ENCODE data around the gene LILRA6.

Gene LILRA6

DNA sequence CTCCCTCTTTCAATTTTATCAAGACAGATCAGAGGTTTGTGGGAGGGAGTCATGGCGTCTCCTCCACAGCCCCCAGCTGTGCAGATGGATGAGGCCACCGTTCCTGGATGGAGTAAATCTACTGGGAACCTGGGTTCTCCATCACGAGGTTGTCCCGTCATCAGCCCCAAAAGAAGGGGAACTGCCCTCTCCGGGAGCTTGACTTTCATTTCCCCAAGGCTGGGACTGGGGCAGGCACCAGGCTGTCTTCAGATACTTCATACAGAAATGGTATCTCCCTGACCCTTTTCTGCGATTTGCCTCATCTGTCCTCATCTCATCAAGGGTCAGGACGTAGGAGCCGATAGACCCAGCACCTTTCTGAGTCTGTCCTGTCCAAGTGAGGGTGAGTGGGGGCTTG is 28.5 kb upstream of the LILRA6 start:
- no peaks in the 10 kb centered on the region for H3K27me3 ChIP-seq (ENCODE audit: insufficient read depth, low read length, poor library complexity, severe bottlenecking)

GRCh38 chr19:54268936-54269335 is 26.3 kb upstream of the LILRA6 start:
- H4K20me1 ChIP-seq (ENCODE audit: insufficient read depth, low read length, poor library complexity, severe bottlenecking): no peaks in the 10 kb centered on the region
- no peaks in the 10 kb centered on the region for H3K27me3 ChIP-seq (ENCODE audit: insufficient read depth, low read length, poor library complexity, severe bottlenecking)
- no peaks in the 10 kb centered on the region for H3K9me3 ChIP-seq (ENCODE audit: insufficient read depth, low read depth, low read length)
- no peak overlapping the region for H3K4me3 ChIP-seq (ENCODE audit: low read length, poor library complexity, severe bottlenecking)
- H3K79me2 ChIP-seq (ENCODE audit: insufficient read depth, low read length): no peaks in the 10 kb centered on the region
- no peak overlapping the region for H3K9ac ChIP-seq (ENCODE audit: low read depth, low read length, poor library complexity, severe bottlenecking)
- H3K4me2 ChIP-seq (ENCODE audit: low read depth, low read length, poor library complexity, severe bottlenecking): no peak overlapping the region
- no peaks in the 10 kb centered on the region for H3K4me1 ChIP-seq (ENCODE audit: insufficient read depth, low read length, poor library complexity, severe bottlenecking)
- TF ChIP-seq EZH2phosphoT487 (IDR thresholded peaks at IDR 0.05; ENCODE audit: borderline replicate concordance) (no peak), CTCF (conservative IDR thresholded peaks at IDR 0.05; ENCODE audit: low read length) (no peak)
- no peak overlapping the region for H2AFZ ChIP-seq (ENCODE audit: low read length)
- no peaks in the 10 kb centered on the region for H3K36me3 ChIP-seq (ENCODE audit: insufficient read depth, low read length)
- no peaks in the 10 kb centered on the region for H3K9me2 ChIP-seq (replicated peaks; ENCODE audit: low read depth, low read length)
- no peaks in the 10 kb centered on the region for H3F3A ChIP-seq (ENCODE audit: low read depth)

More for the DNA sequence above, 28.5 kb upstream of the LILRA6 start:
- H3K4me2 ChIP-seq (ENCODE audit: low read depth, low read length, poor library complexity, severe bottlenecking): no peak overlapping the region
- no peak overlapping the region for H2AFZ ChIP-seq (ENCODE audit: low read length)
- no peak overlapping the region for H3K9ac ChIP-seq (ENCODE audit: low read depth, low read length, poor library complexity, severe bottlenecking)
- H3K9me3 ChIP-seq (ENCODE audit: insufficient read depth, low read depth, low read length): no peaks in the 10 kb centered on the region
- no peak overlapping the region for H3K4me3 ChIP-seq (ENCODE audit: low read length, poor library complexity, severe bottlenecking)
- H3K36me3 ChIP-seq (ENCODE audit: insufficient read depth, low read length): no peaks in the 10 kb centered on the region
- no peaks in the 10 kb centered on the region for H4K20me1 ChIP-seq (ENCODE audit: insufficient read depth, low read length, poor library complexity, severe bottlenecking)
- H3K79me2 ChIP-seq (ENCODE audit: insufficient read depth, low read length): no peaks in the 10 kb centered on the region
- H3K4me1 ChIP-seq (ENCODE audit: insufficient read depth, low read length, poor library complexity, severe bottlenecking): no peaks in the 10 kb centered on the region
- no peaks in the 10 kb centered on the region for H3K9me2 ChIP-seq (replicated peaks; ENCODE audit: low read depth, low read length)
- H3F3A ChIP-seq (ENCODE audit: low read depth): no peaks in the 10 kb centered on the region
- no peak for TF ChIP-seq CTCF (conservative IDR thresholded peaks at IDR 0.05; ENCODE audit: low read length)
- TF ChIP-seq EZH2phosphoT487 (IDR thresholded peaks at IDR 0.05; ENCODE audit: borderline replicate concordance): no peak

- Histone ChIP-seq H3K9me3 (ENCODE audit: insufficient read depth, low read depth, low read length) (no peaks in the 10 kb centered on the region), H3K4me1 (ENCODE audit: insufficient read depth, low read length, poor library complexity, severe bottlenecking) (no peaks in the 10 kb centered on the region), H2AFZ (ENCODE audit: low read length) (no peak overlapping the region), H3K9me2 (replicated peaks; ENCODE audit: low read depth, low read length) (no peaks in the 10 kb centered on the region), H4K20me1 (ENCODE audit: insufficient read depth, low read length, poor library complexity, severe bottlenecking) (no peaks in the 10 kb centered on the region), H3F3A (ENCODE audit: low read depth) (no peaks in the 10 kb centered on the region), H3K9ac (ENCODE audit: low read depth, low read length, poor library complexity, severe bottlenecking) (no peak overlapping the region), H3K36me3 (ENCODE audit: insufficient read depth, low read length) (no peaks in the 10 kb centered on the region), H3K79me2 (ENCODE audit: insufficient read depth, low read length) (no peaks in the 10 kb centered on the region), H3K4me3 (ENCODE audit: low read length, poor library complexity, severe bottlenecking) (no peak overlapping the region), H3K4me2 (ENCODE audit: low read depth, low read length, poor library complexity, severe bottlenecking) (no peak overlapping the region), H3K27me3 (ENCODE audit: insufficient read depth, low read length, poor library complexity, severe bottlenecking) (no peaks in the 10 kb centered on the region)
- TF ChIP-seq CTCF (conservative IDR thresholded peaks at IDR 0.05; ENCODE audit: low read length) (peak; percentile 89), EZH2phosphoT487 (IDR thresholded peaks at IDR 0.05; ENCODE audit: borderline replicate concordance) (no peak)
Observed at GRCh38 chr19:54266133-54266532, 23.5 kb upstream of the LILRA6 start.
